H1 (cell line): ENCODE results near the gene PPIA. TPM values are rescaled to one million over a fixed set of nuclear protein-coding genes. Genes with fewer than 3 reads are reported as not detected.

Source experiments
- CTCF ChIA-PET: fragments of 300-600 bp; sonication (Branson Sonifier 250); formaldehyde crosslinking; loops from one replicate; lab custom pipeline; 2021; ENCODE audit not compliant: partially characterized antibody; lab: Charles Lee
- POLR2A ChIA-PET: fragments of 300-600 bp; sonication (Branson Sonifier 250); formaldehyde crosslinking; loops from one replicate; lab custom pipeline; 2021; ENCODE audit warnings: inconsistent platforms; ENCODE audit not compliant: partially characterized antibody; lab: Charles Lee
- DNase-seq, 2 experiments: peaks; one replicate each; pipeline versions ENCODE4 v3.0.0 to v3.0.0-alpha.2; 2010 to 2022; ENCODE audit warnings: low spot score in 2 of 2, low read depth in 1 of 2, mixed read lengths in 1 of 2
- FAIRE-seq: peaks from 2 replicates; lab custom pipeline; 2011; peaks lifted over from hg19 to GRCh38; lab: Jason Lieb, UNC
- H2AFZ ChIP-seq: 2 replicates; pipeline ENCODE4 v1.8.1; 2012; ENCODE audit warnings: low read length, inconsistent platforms
- H2AK5ac ChIP-seq: 2 replicates; pipeline ENCODE4 v1.6.1; 2013; ENCODE audit warnings: low read depth, low read length
- H2BK120ac ChIP-seq: replicated peaks from 2 replicates; pipeline ENCODE3; 2013; ENCODE audit warnings: low read depth, low read length, inconsistent platforms
- H2BK12ac ChIP-seq: 2 replicates; pipeline ENCODE4 v1.6.1; 2013; ENCODE audit warnings: low read depth, low read length
- H2BK15ac ChIP-seq: 2 replicates; pipeline ENCODE4 v1.6.1; 2013; ENCODE audit warnings: low read length
- H2BK20ac ChIP-seq: 2 replicates; pipeline ENCODE4 v1.6.1; 2013; ENCODE audit warnings: low read length
- H2BK5ac ChIP-seq: 2 replicates; pipeline ENCODE4 v1.6.1; 2013; ENCODE audit warnings: low read depth, low read length
- H3K14ac ChIP-seq: 2 replicates; pipeline ENCODE4 v1.6.1; 2013; ENCODE audit warnings: inconsistent platforms; ENCODE audit not compliant: insufficient read length
- H3K18ac ChIP-seq: 2 replicates; pipeline ENCODE4 v1.6.1; 2013; ENCODE audit warnings: low read length; ENCODE audit errors: extremely low read depth
- H3K23ac ChIP-seq: 2 replicates; pipeline ENCODE4 v1.6.1; 2013; ENCODE audit warnings: inconsistent platforms; ENCODE audit not compliant: insufficient read length
- H3K23me2 ChIP-seq: 2 replicates; pipeline ENCODE4 v1.6.1; 2013; ENCODE audit warnings: low read depth, low read length
- H3K27ac ChIP-seq: 2 replicates; pipeline ENCODE4 v1.6.1; 2011; ENCODE audit warnings: low read depth, low read length, inconsistent platforms
- H3K27me3 ChIP-seq, 4 experiments: replicated peaks in 1 of 4; 1 replicate in 1 of 4; 2 replicates in 3 of 4; pipeline versions ENCODE4 v1.6.1 to v1.8.1; 2011 to 2013; ENCODE audit warnings: low read length in 3 of 4, mild to moderate bottlenecking in 3 of 4, inconsistent platforms in 2 of 4, mixed read lengths in 2 of 4, moderate library complexity in 1 of 4; ENCODE audit not compliant: control insufficient read depth in 3 of 4, insufficient read depth in 3 of 4; ENCODE audit errors: extremely low read depth in 1 of 4
- H3K36me3 ChIP-seq, 4 experiments: 2 replicates each; pipeline versions ENCODE4 v1.6.1 to v1.8.1; 2011 to 2013; ENCODE audit warnings: mild to moderate bottlenecking in 4 of 4, low read length in 3 of 4, moderate library complexity in 2 of 4, control low read depth in 1 of 4, inconsistent platforms in 1 of 4; ENCODE audit not compliant: insufficient read depth in 4 of 4, control insufficient read depth in 2 of 4
- H3K4ac ChIP-seq: replicated peaks from 2 replicates; pipeline ENCODE3; 2013; ENCODE audit warnings: low read length, low read depth, mixed read lengths, inconsistent platforms; ENCODE audit not compliant: insufficient read length
- H3K4me1 ChIP-seq, 4 experiments: replicated peaks in 1 of 4; 1 replicate in 1 of 4; 2 replicates in 3 of 4; pipeline versions ENCODE4 v1.6.1 to v1.8.1; 2011 to 2013; ENCODE audit warnings: low read length in 3 of 4, inconsistent platforms in 2 of 4, mixed read lengths in 1 of 4; ENCODE audit not compliant: insufficient read depth in 4 of 4, control insufficient read depth in 3 of 4
- H3K4me2 ChIP-seq, 2 experiments: 2 replicates each; pipeline versions ENCODE4 v1.6.1 to v1.8.1; 2011 to 2013; ENCODE audit warnings: low read depth in 2 of 2, low read length in 2 of 2, control low read depth in 1 of 2, inconsistent platforms in 1 of 2, mild to moderate bottlenecking in 1 of 2; ENCODE audit not compliant: insufficient read depth in 1 of 2
- H3K4me3 ChIP-seq, 4 experiments: fragments of 200-600, 300-600 bp in 1 of 4; sonication (generic), shearing (Covaris generic), sonication (Bioruptor Twin) in 1 of 4; 2 replicates each; pipeline versions ENCODE4 v1.5.1 to v1.8.1; 2011 to 2016; ENCODE audit warnings: low read length in 4 of 4, low read depth in 3 of 4, control low read depth in 2 of 4, inconsistent platforms in 2 of 4, mild to moderate bottlenecking in 2 of 4, mixed read lengths in 1 of 4, moderate library complexity in 1 of 4; ENCODE audit not compliant: insufficient read depth in 2 of 4; ENCODE audit errors: extremely low read depth in 1 of 4
- H3K56ac ChIP-seq: replicated peaks from 2 replicates; pipeline ENCODE3; 2013; ENCODE audit warnings: low read depth, mild to moderate bottlenecking, mixed read lengths, low read length, inconsistent platforms; ENCODE audit not compliant: insufficient read length
- H3K79me1 ChIP-seq: 2 replicates; pipeline ENCODE4 v1.6.1; 2013; ENCODE audit warnings: low read depth, low read length, control low read depth
- H3K79me2 ChIP-seq, 2 experiments: 2 replicates each; pipeline versions ENCODE4 v1.6.1 to v1.8.1; 2012 to 2013; ENCODE audit warnings: low read length in 2 of 2, mild to moderate bottlenecking in 2 of 2, inconsistent platforms in 1 of 2; ENCODE audit not compliant: insufficient read depth in 2 of 2, control insufficient read depth in 1 of 2
- H3K9ac ChIP-seq, 4 experiments: replicated peaks in 1 of 4; 1 replicate in 1 of 4; 2 replicates in 3 of 4; pipeline versions ENCODE4 v1.6.1 to v1.8.1; 2011 to 2013; ENCODE audit warnings: low read depth in 3 of 4, low read length in 3 of 4, control low read depth in 2 of 4, mild to moderate bottlenecking in 2 of 4, moderate library complexity in 2 of 4, inconsistent platforms in 1 of 4; ENCODE audit errors: extremely low read depth in 1 of 4
- H3K9me3 ChIP-seq, 2 experiments: 2 replicates each; pipeline versions ENCODE4 v1.6.1 to v1.8.1; 2012 to 2013; ENCODE audit warnings: mild to moderate bottlenecking in 2 of 2, moderate library complexity in 2 of 2, control low read depth in 1 of 2, inconsistent platforms in 1 of 2, low read depth in 1 of 2, low read length in 1 of 2, mixed read lengths in 1 of 2; ENCODE audit not compliant: insufficient read depth in 2 of 2
- H4K20me1 ChIP-seq, 2 experiments: replicated peaks in 1 of 2; 2 replicates each; pipeline versions ENCODE3 to v1.8.1; 2011 to 2013; ENCODE audit warnings: inconsistent platforms in 2 of 2, low read length in 2 of 2, mild to moderate bottlenecking in 1 of 2; ENCODE audit not compliant: insufficient read depth in 2 of 2, control insufficient read depth in 1 of 2
- H4K5ac ChIP-seq: 2 replicates; pipeline ENCODE4 v1.6.1; 2013; ENCODE audit warnings: low read length, low read depth, mixed read lengths, inconsistent platforms; ENCODE audit not compliant: insufficient read length
- H4K8ac ChIP-seq: 2 replicates; pipeline ENCODE4 v1.8.0; 2013; ENCODE audit warnings: mild to moderate bottlenecking, moderate library complexity, low read length, inconsistent platforms; ENCODE audit not compliant: insufficient read depth; ENCODE audit errors: extremely low read depth
- H4K91ac ChIP-seq: replicated peaks from 2 replicates; pipeline ENCODE3; 2013; ENCODE audit warnings: low read length, mixed read lengths, inconsistent platforms; ENCODE audit not compliant: insufficient read length
- POLR2A ChIP-seq, 2 experiments: IDR thresholded peaks; 1 replicate in 1 of 2; 2 replicates in 1 of 2; pipeline ENCODE4 v1.6.1; 2011; ENCODE audit warnings: low read depth in 2 of 2, low read length in 2 of 2, mild to moderate bottlenecking in 2 of 2; ENCODE audit errors: control extremely low read depth in 1 of 2
- RFX5 ChIP-seq: IDR thresholded peaks from 2 replicates; pipeline ENCODE4 v1.6.1; 2011; ENCODE audit warnings: low read depth, low read length, improper control_type of control experiment, borderline replicate concordance
- WGBS, 2 experiments: shearing (Covaris generic) in 1 of 2; methylation state at CpG; one replicate each; pipeline versions ENCODE4 v1.1.6 to v1.1.7; 2013 to 2015; ENCODE audit warnings: low lambda C conversion rate in 2 of 2, mixed read lengths in 2 of 2, inconsistent platforms in 1 of 2, low coverage in 1 of 2, missing lambda C conversion rate in 1 of 2; ENCODE audit not compliant: insufficient replicate concordance in 2 of 2, insufficient coverage in 1 of 2, insufficient read length in 1 of 2; ENCODE audit errors: extremely low coverage in 1 of 2, missing lambda C conversion rate in 1 of 2; 5-methylcytosine and 5-hydroxymethylcytosine counted together
- polyA plus RNA-seq, 7 experiments: library from polyadenylated mRNA; depleted of rRNA in 3 of 7; stranded (reverse) in 5 of 7; unstranded in 2 of 7; fragments of >200 nt in 5 of 7; fragments of 200-250 nt in 2 of 7; gene quantifications; 1 replicate in 5 of 7; 2 replicates in 1 of 7; 4 replicates in 1 of 7; pipeline versions ENCODE4 v1.2.1 to v1.2.3, GENCODE V29; 2011 to 2013; ENCODE audit warnings: missing spikeins in 2 of 7, mixed read lengths in 2 of 7
- total RNA-seq: library from RNA; stranded (reverse); fragmentation: NEBNext Ultra II Directional; extraction: Animal tissue kit (Norgen Biotek cat#: 25700); gene quantifications from 2 replicates; pipeline ENCODE4 v1.2.1, GENCODE V29; 2021

The PPIA gene
- total and polyA plus RNA-seq, 2 of the 8 experiments (the other 6 are each of a cell fraction or from before 2014, with no cell fraction given) = 2,865 to 5,394 TPM

DNA sequence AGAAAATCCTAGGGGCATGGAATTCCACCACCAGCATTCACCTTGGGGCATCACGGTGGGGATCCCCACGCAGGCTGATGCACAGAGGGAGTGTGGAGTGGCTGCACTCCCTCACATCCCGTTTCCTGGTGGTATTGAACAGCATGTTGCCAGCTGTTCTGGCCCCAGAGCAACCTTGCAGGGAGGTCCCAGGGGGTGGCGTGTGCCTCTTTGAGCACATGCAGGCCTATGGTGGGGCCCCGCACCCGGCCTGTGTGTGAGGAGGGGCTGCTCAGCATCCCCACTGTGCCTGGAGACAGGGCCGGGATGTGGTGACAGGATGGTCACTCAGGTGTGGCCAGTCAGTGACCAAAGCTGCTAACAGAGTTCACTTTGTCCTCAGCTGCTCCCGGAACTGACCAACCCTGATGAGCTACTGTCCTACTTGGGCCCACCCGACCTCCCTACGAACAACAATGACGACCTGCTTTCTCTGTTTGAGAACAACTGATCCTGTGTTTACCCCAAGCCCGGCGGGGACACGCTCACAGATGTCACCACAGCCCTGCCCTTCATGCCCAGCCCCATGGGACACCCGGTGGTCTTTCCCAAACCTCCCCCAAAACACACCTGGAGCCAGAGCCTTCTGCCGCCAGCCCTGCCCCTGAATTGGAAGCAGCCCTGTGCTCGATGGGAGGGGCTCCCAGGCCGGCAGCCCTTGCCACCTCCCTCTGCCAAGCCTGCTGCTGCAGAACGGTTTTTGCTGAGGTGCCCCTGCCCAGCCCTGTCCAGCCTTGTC lies 29.2 kb upstream of the PPIA start:
- FAIRE-seq = no peak
- H3K79me1 ChIP-seq = peaks cover 1% of the 10 kb centered on the region
- H3K4me3 ChIP-seq = no peak overlapping the region
- H3K9ac ChIP-seq = no peak overlapping the region
- POLR2A ChIA-PET = interaction anchor here (0.6 to 7.7 kb wide), 10 partner anchors 11 to 193 kb away, joined by 3 to 30 read pairs (median 4); partner anchors contain the start of genes DDX56 and PPIA
- H3K27ac ChIP-seq = no peak overlapping the region
- H2AFZ ChIP-seq = no peak overlapping the region
- H3K4ac ChIP-seq = no peak overlapping the region
- H4K20me1 ChIP-seq = peaks cover 5% of the 10 kb centered on the region in 2 experiments
- no peak for DNase-seq
- H3K23ac ChIP-seq = no peak overlapping the region
- no peak overlapping the region for H2BK20ac ChIP-seq
- no peak overlapping the region for H3K56ac ChIP-seq
- no peak overlapping the region for H2AK5ac ChIP-seq
- 91% methylated on average over 19 of the region's 19 CpGs; no CpG with 5 or more reads in 1 of the 2 experiments for WGBS, 2 experiments
- CTCF ChIA-PET = interaction anchor here (0.6 to 1.5 kb wide), 6 partner anchors 13 to 197 kb away, joined by 3 to 6 read pairs (median 4); no protein-coding TSS in a partner anchor
- H3K4me1 ChIP-seq = peaks cover 0 to 4% (median 0%) of the 10 kb centered on the region in 4 experiments; a peak in 1 of 7 replicates
- H3K79me2 ChIP-seq = no peaks in the 10 kb centered on the region
- no peak overlapping the region for H2BK120ac ChIP-seq
- no peak overlapping the region for H4K8ac ChIP-seq
- H2BK5ac ChIP-seq = no peak overlapping the region
- no peaks in the 10 kb centered on the region for H3K27me3 ChIP-seq
- H3K36me3 ChIP-seq = peaks cover 15 to 55% (median 40%) of the 10 kb centered on the region in 4 experiments
- H3K4me2 ChIP-seq = no peak overlapping the region
- no peak overlapping the region for H3K14ac ChIP-seq
- H4K5ac ChIP-seq = no peak overlapping the region
- no peak overlapping the region for H3K18ac ChIP-seq
- no peak overlapping the region for H2BK12ac ChIP-seq
- H3K9me3 ChIP-seq = no peaks in the 10 kb centered on the region; a peak in 1 of 4 replicates
- no peak overlapping the region for H2BK15ac ChIP-seq
- no peaks in the 10 kb centered on the region for H3K23me2 ChIP-seq
- no peak overlapping the region for H4K91ac ChIP-seq
- TF ChIP-seq RFX5 (no peak), POLR2A (IDR thresholded peaks at IDR 0.05; ENCODE audit: control extremely low read depth in 1 of 2, low read depth in 2 of 2, low read length in 2 of 2) (no peak)
